ENCODE results near the gene ATG4B.

The ATG4B gene

GRCh38 chr2:241652722-241653121, 15.2 kb downstream of the ATG4B start:
- TF ChIP-seq TCF12 (IDR thresholded peaks at IDR 0.05; ENCODE audit: low read depth) (no peak), TEAD4 (IDR thresholded peaks at IDR 0.05) (no peak), USF1 (IDR thresholded peaks at IDR 0.05) (no peak), NFIC (IDR thresholded peaks at IDR 0.05) (no peak), FOXM1 (IDR thresholded peaks at IDR 0.05; ENCODE audit: borderline replicate concordance, low read depth) (no peak), RAD21 (IDR thresholded peaks at IDR 0.05; ENCODE audit: low read depth) (no peak), CEBPB (IDR thresholded peaks at IDR 0.05) (no peak), EP300 (IDR thresholded peaks at IDR 0.05; ENCODE audit: borderline replicate concordance) (no peak), EGR1 (IDR thresholded peaks at IDR 0.05) (no peak)

GRCh38 chr2:241653210-241653750, 15.8 kb downstream of the ATG4B start:
- TF ChIP-seq TEAD4 (IDR thresholded peaks at IDR 0.05) (no peak), TCF12 (IDR thresholded peaks at IDR 0.05; ENCODE audit: low read depth) (no peak), EGR1 (IDR thresholded peaks at IDR 0.05) (no peak), FOXM1 (IDR thresholded peaks at IDR 0.05; ENCODE audit: borderline replicate concordance, low read depth) (no peak), ZBTB7A (IDR thresholded peaks at IDR 0.05; ENCODE audit: low read depth) (no peak), USF1 (IDR thresholded peaks at IDR 0.05) (no peak), EP300 (IDR thresholded peaks at IDR 0.05; ENCODE audit: borderline replicate concordance) (no peak)

GRCh38 chr2:241654551-241654950, 17.1 kb downstream of the ATG4B start:
- TF ChIP-seq NFIC (IDR thresholded peaks at IDR 0.05), result no peak
- no peak for TF ChIP-seq USF1 (IDR thresholded peaks at IDR 0.05)
- TF ChIP-seq YY1 (IDR thresholded peaks at IDR 0.05; ENCODE audit: low read depth), result no peak
- TF ChIP-seq CREB1 (IDR thresholded peaks at IDR 0.05; ENCODE audit: low read depth), result no peak
- no peak for TF ChIP-seq REST (IDR thresholded peaks at IDR 0.05; ENCODE audit: low read depth)
- no peak for TF ChIP-seq TAF1 (IDR thresholded peaks at IDR 0.05; ENCODE audit: low read depth)
- TF ChIP-seq MAX (IDR thresholded peaks at IDR 0.05), result no peak
- no peak for TF ChIP-seq ZBTB7A (IDR thresholded peaks at IDR 0.05; ENCODE audit: low read depth)

GRCh38 chr2:241655516-241656189, 18.2 kb downstream of the ATG4B start:
- TF ChIP-seq MAX (IDR thresholded peaks at IDR 0.05) (no peak), TAF1 (IDR thresholded peaks at IDR 0.05; ENCODE audit: low read depth) (0 out of 2 replicates have a peak, but pooled peaks have one; percentile 22)

GRCh38 chr2:241656190-241656741, 18.8 kb downstream of the ATG4B start:
- TF ChIP-seq TCF12 (IDR thresholded peaks at IDR 0.05; ENCODE audit: low read depth) (no peak), EP300 (IDR thresholded peaks at IDR 0.05; ENCODE audit: borderline replicate concordance) (no peak), YY1 (IDR thresholded peaks at IDR 0.05; ENCODE audit: low read depth) (no peak), REST (IDR thresholded peaks at IDR 0.05; ENCODE audit: low read depth) (no peak), FOXM1 (IDR thresholded peaks at IDR 0.05; ENCODE audit: borderline replicate concordance, low read depth) (no peak), RAD21 (IDR thresholded peaks at IDR 0.05; ENCODE audit: low read depth) (no peak), CEBPB (IDR thresholded peaks at IDR 0.05) (no peak)

- TF ChIP-seq REST (IDR thresholded peaks at IDR 0.05; ENCODE audit: low read depth) (no peak), ZBTB7A (IDR thresholded peaks at IDR 0.05; ENCODE audit: low read depth) (no peak), NFIC (IDR thresholded peaks at IDR 0.05) (no peak), CEBPB (IDR thresholded peaks at IDR 0.05) (no peak), TCF12 (IDR thresholded peaks at IDR 0.05; ENCODE audit: low read depth) (no peak), EGR1 (IDR thresholded peaks at IDR 0.05) (no peak), RAD21 (IDR thresholded peaks at IDR 0.05; ENCODE audit: low read depth) (no peak), MAX (IDR thresholded peaks at IDR 0.05) (no peak), FOXM1 (IDR thresholded peaks at IDR 0.05; ENCODE audit: borderline replicate concordance, low read depth) (no peak)
These were observed 20.3 kb downstream of the ATG4B start for GRCh38 chr2:241657786-241658254.
